ENCODE data around the gene IDH3A. TPM values are rescaled to one million over a fixed set of nuclear protein-coding genes. Genes with fewer than 3 reads are reported as not detected.

IDH3A gene
- total RNA-seq, 3 donors from 2014 or later, result 169 to 210 (median 187) TPM

Other genes starting within 250 kb of the IDH3A start
- 10 to 100 TPM; 22.8 to 24.9 (median 24.0) TPM for gene TBC1D2B, start 71.7 kb upstream of the IDH3A start, total RNA-seq
- not detected for gene SH2D7, start 56.8 kb upstream of the IDH3A start, total RNA-seq
- 1 to 10 TPM; 1.3 to 2.0 (median 1.3) TPM for gene CIB2, start 17.9 kb upstream of the IDH3A start, total RNA-seq
- gene ACSBG1, start 85.2 kb downstream of the IDH3A start, total RNA-seq, result not detected
- 10 to 100 TPM; 39.0 to 42.2 (median 42.0) TPM for gene DNAJA4, start 115.2 kb downstream of the IDH3A start, total RNA-seq
- gene SKIC8, start 150.2 kb downstream of the IDH3A start, total RNA-seq, result 10 to 100 TPM; 52.8 to 54.5 (median 53.6) TPM
- not detected for gene CRABP1, start 191.0 kb downstream of the IDH3A start, total RNA-seq

Data from activated T-cell treated with anti-CD3 and anti-CD28 coated beads, Interleukin-2, amount 50 U/mL, for 4 hours (primary cell).